ENCODE results near the gene SLC22A16. TPM values are rescaled to one million over a fixed set of nuclear protein-coding genes. Genes with fewer than 3 reads are reported as not detected.

The SLC22A16 gene
- total and polyA plus RNA-seq, 2 of the 13 experiments (the other 11 are each of a cell fraction or from before 2014, with no cell fraction given) = 0.04 TPM; not detected in 1

- no peak; the same call in 1 of the 2 replicates for TF ChIP-seq ARID5B (CRISPR knock-in tag; IDR thresholded peaks at IDR 0.05)
- TF ChIP-seq POLR2G (IDR thresholded peaks at IDR 0.05; ENCODE audit: low read depth, low read length) = peak; percentile 39; the same call in 1 of the 2 replicates
Observed at GRCh38 chr6:110415086-110415916, 61.1 kb downstream of the SLC22A16 start, which contains the start of gene DDO (continued).

- H3K4me1 ChIP-seq (ENCODE audit: insufficient read depth, low read length) = peaks cover 41% of the 10 kb centered on the region
- ATAC-seq (peak; percentile 4; the same call in 2 of the 3 replicates), DNase-seq (ENCODE audit: low spot score) (no peak), FAIRE-seq (no peak)
- H3K27ac ChIP-seq (ENCODE audit: extremely low read length, insufficient read depth, low read length) = peak overlapping the region; percentile 31
- H3K27me3 ChIP-seq (ENCODE audit: control insufficient read depth in 1 of 2, insufficient read depth in 2 of 2, low read length in 2 of 2) = no peaks in the 10 kb centered on the region; a peak in 1 of 5 replicates
- H3K4me2 ChIP-seq (ENCODE audit: low read depth, low read length) = peak overlapping the region; percentile 84
- peak overlapping the region; percentile 70 for H3K9ac ChIP-seq (ENCODE audit: insufficient read depth, low read depth, low read length)
- no peaks in the 10 kb centered on the region for H3K9me3 ChIP-seq (ENCODE audit: low read length)
- H3K4me3 ChIP-seq (replicated peaks in 1 of 3; ENCODE audit: insufficient read depth in 1 of 3, low read depth in 2 of 3, low read length in 3 of 3) = peak overlapping the region; percentile 71 to 88 (median 86)
- in situ Hi-C loops (cut with HindIII; ENCODE audit: extremely low pct_ligation_motif_present, low pct_unique_long_range_greater_than_20kb) (no loop called here), intact Hi-C loops (cut with micrococcal nuclease; ENCODE audit: unreplicated experiment) (loop anchor here (1.0 kb wide), 1 partner anchor 19 kb away; no protein-coding TSS in a partner anchor)
- TF ChIP-seq GATA4 (IDR thresholded peaks at IDR 0.05; ENCODE audit: borderline replicate concordance, low read depth) = no peak
- TF ChIP-seq MAX (IDR thresholded peaks at IDR 0.05) = peak; percentile 13; the same call in 1 of the 2 replicates
- TF ChIP-seq HIVEP1 (CRISPR knock-in tag; IDR thresholded peaks at IDR 0.05) = 0 out of 2 replicates have a peak, but pooled peaks have one; percentile 15
- no peak for TF ChIP-seq YY1 (IDR thresholded peaks at IDR 0.05; ENCODE audit: insufficient read depth, insufficient replicate concordance, low read depth, low read length)
- TF ChIP-seq ARID5B (CRISPR knock-in tag; IDR thresholded peaks at IDR 0.05) = no peak
- TF ChIP-seq FOXC1 (CRISPR knock-in tag; IDR thresholded peaks at IDR 0.05; ENCODE audit: borderline replicate concordance) = no peak
- no peak for TF ChIP-seq CHD4 (IDR thresholded peaks at IDR 0.05; ENCODE audit: borderline replicate concordance, low read length)
- no peak for TF ChIP-seq ZNF724P (CRISPR knock-in tag; IDR thresholded peaks at IDR 0.05; ENCODE audit: borderline replicate concordance)
- TF ChIP-seq ZC3H13 (CRISPR knock-in tag; IDR thresholded peaks at IDR 0.05) = no peak
- no peak for TF ChIP-seq NR2F6 (IDR thresholded peaks at IDR 0.05)
- TF ChIP-seq NR2F6 (CRISPR knock-in tag; IDR thresholded peaks at IDR 0.05) = no peak
- TF ChIP-seq BCL6 (CRISPR knock-in tag; IDR thresholded peaks at IDR 0.05) = 0 out of 2 replicates have a peak, but pooled peaks have one; percentile 1
- H3K36me3 ChIP-seq (replicated peaks in 1 of 2; ENCODE audit: control insufficient read depth in 1 of 2, insufficient read depth in 2 of 2, low read length in 2 of 2) = 0 out of 5 replicates have a peak, but pooled peaks cover 0 to 4% of the 10 kb centered on the region in 2 experiments
- WGBS (ENCODE audit: low lambda C conversion rate) = 60% methylated on average over 1 of the region's 4 CpGs
- peak overlapping the region; percentile 71 for H2AFZ ChIP-seq (ENCODE audit: low read length)
- no TSS peak for BruUV-seq (replicated peaks)
- no peaks in the 10 kb centered on the region for H4K20me1 ChIP-seq (ENCODE audit: insufficient read depth, low read length)
- POLR2A ChIA-PET = no interaction called here
- CTCF ChIA-PET (ENCODE audit: low intra/inter-chr PET ratio, low total read pairs) = no interaction called here
- H3K79me2 ChIP-seq (ENCODE audit: insufficient read depth, low read length) = no peaks in the 10 kb centered on the region
Observed at GRCh38 chr6:110414669-110415068, 61.7 kb downstream of the SLC22A16 start.

Data from HepG2 (cell line).